Endometrial microvascular endothelial cells (primary cell): ENCODE data around the gene TBC1D9. TPM values are rescaled to one million over a fixed set of nuclear protein-coding genes. Genes with fewer than 3 reads are reported as not detected.

ENCODE experiments used
- in situ Hi-C: cut with HindIII; loops from 2 replicates; pipeline ENCODE4 v1.10.0; 2017; ENCODE audit warnings: low sequenced_read_pairs, low pct_unique_long_range_greater_than_20kb; ENCODE audit errors: inconsistent ontology term
- total RNA-seq: library from RNA; depleted of rRNA; stranded (reverse); fragments of >200 nt; gene quantifications from one replicate; pipeline ENCODE4 v1.2.3, GENCODE V29; 2015; ENCODE audit errors: inconsistent ontology term

The TBC1D9 gene
- total RNA-seq, 1 donor from 2014 or later = 35.3 TPM

GRCh38 chr4:140600408-140600807 lies 155.8 kb downstream of the TBC1D9 start:
- in situ Hi-C loops = no loop called here

- in situ Hi-C loops = no loop called here
Measured at GRCh38 chr4:140595065-140595464, 161.1 kb downstream of the TBC1D9 start.

- in situ Hi-C loops = no loop called here
Measured at GRCh38 chr4:140584439-140584838, 171.7 kb downstream of the TBC1D9 start.

GRCh38 chr4:140581078-140581477 lies 175.1 kb downstream of the TBC1D9 start:
- in situ Hi-C loops = no loop called here

GRCh38 chr4:140579278-140579677 lies 176.9 kb downstream of the TBC1D9 start:
- in situ Hi-C loops = no loop called here

- in situ Hi-C loops = no loop called here
Measured at GRCh38 chr4:140575489-140575888, 180.7 kb downstream of the TBC1D9 start.

GRCh38 chr4:140571620-140572019 lies 184.6 kb downstream of the TBC1D9 start:
- in situ Hi-C loops = no loop called here

Other genes with a start within 250 kb of the TBC1D9 start
- 10.7 TPM for gene ELMOD2, start 232.2 kb downstream of the TBC1D9 start, total RNA-seq
- gene UCP1, start 187.4 kb downstream of the TBC1D9 start, total RNA-seq = not detected